GM23338 (cell line): ENCODE data around the gene SMG6. TPM values are rescaled to one million over a fixed set of nuclear protein-coding genes. Genes with fewer than 3 reads are reported as not detected.

Experiments used
- ATAC-seq: fragments of 200-7000 bp; cut with Tn5 transposase; 3 replicates; pipeline ENCODE4 v1.9.1; 2020
- DNase-seq: peaks from one replicate; pipeline ENCODE4 v3.0.0-alpha.2; 2015; ENCODE audit warnings: low spot score
- H2AFZ ChIP-seq: fragments of 200-600 bp; sonication (generic); 2 replicates; pipeline ENCODE4 v1.8.0; 2016; ENCODE audit warnings: antibody characterized with exemption, mild to moderate bottlenecking, moderate library complexity
- H3F3A ChIP-seq: fragments of 200-600 bp; sonication (generic); replicated peaks from 2 replicates; pipeline ENCODE4 v1.8.0; 2017; ENCODE audit warnings: antibody characterized with exemption, mixed run types, low read depth
- H3K27ac ChIP-seq: fragments of 200-600 bp; sonication (generic); 2 replicates; pipeline ENCODE4 v1.6.1; 2016; ENCODE audit warnings: low read depth
- H3K27me3 ChIP-seq: fragments of 200-600 bp; sonication (generic); 2 replicates; pipeline ENCODE4 v1.8.0; 2016; ENCODE audit warnings: mild to moderate bottlenecking, mixed run types, moderate library complexity; ENCODE audit not compliant: insufficient read depth
- H3K36me3 ChIP-seq: fragments of 200-600 bp; sonication (generic); 2 replicates; pipeline ENCODE4 v1.8.0; 2016; ENCODE audit warnings: mild to moderate bottlenecking; ENCODE audit not compliant: insufficient read depth
- H3K4me1 ChIP-seq: fragments of 200-600 bp; sonication (generic); 2 replicates; pipeline ENCODE4 v1.8.0; 2016; ENCODE audit warnings: mild to moderate bottlenecking, moderate library complexity; ENCODE audit not compliant: insufficient read depth
- H3K4me2 ChIP-seq: fragments of 200-600 bp; sonication (generic); 2 replicates; pipeline ENCODE4 v1.7.1; 2017; ENCODE audit warnings: mixed run types
- H3K4me3 ChIP-seq: fragments of 200-600 bp; sonication (generic); 2 replicates; pipeline ENCODE4 v1.6.1; 2016; ENCODE audit warnings: mixed run types
- H3K79me2 ChIP-seq: fragments of 200-600 bp; sonication (generic); replicated peaks from 2 replicates; pipeline ENCODE4 v1.8.0; 2017; ENCODE audit warnings: mild to moderate bottlenecking; ENCODE audit not compliant: insufficient read depth
- H3K9me2 ChIP-seq: fragments of 200-600 bp; sonication (generic); 2 replicates; pipeline ENCODE4 v1.8.0; 2017; ENCODE audit not compliant: insufficient read depth
- H4K20me1 ChIP-seq: fragments of 200-600 bp; sonication (generic); replicated peaks from 2 replicates; pipeline ENCODE4 v1.8.0; 2017; ENCODE audit warnings: mild to moderate bottlenecking; ENCODE audit not compliant: insufficient read depth
- H3K27ac Mint-ChIP-seq: 2 replicates; pipeline ENCODE4 v1.8.0; 2020; ENCODE audit warnings: inconsistent platforms, mild to moderate bottlenecking, moderate library complexity, mixed read lengths
- H3K27me3 Mint-ChIP-seq: 3 replicates; pipeline ENCODE4 v1.8.0; 2022; ENCODE audit warnings: low read depth, mild to moderate bottlenecking, moderate library complexity, mixed read lengths, inconsistent platforms; ENCODE audit not compliant: insufficient read depth, poor library complexity
- H3K36me3 Mint-ChIP-seq: 3 replicates; pipeline ENCODE4 v1.8.0; 2021; ENCODE audit warnings: low read depth, mild to moderate bottlenecking, inconsistent platforms, moderate library complexity, mixed read lengths
- H3K4me1 Mint-ChIP-seq: 3 replicates; pipeline ENCODE4 v1.8.0; 2020; ENCODE audit warnings: mild to moderate bottlenecking, inconsistent platforms, mixed read lengths
- H3K4me3 Mint-ChIP-seq: 3 replicates; pipeline ENCODE4 v1.8.0; 2021; ENCODE audit warnings: moderate library complexity, mild to moderate bottlenecking, inconsistent platforms, mixed read lengths
- H3K9me3 Mint-ChIP-seq: 3 replicates; pipeline ENCODE4 v1.8.0; 2020; ENCODE audit warnings: moderate library complexity, mild to moderate bottlenecking, inconsistent platforms, mixed read lengths
- CREB1 ChIP-seq: fragments of 250-450 bp; sonication (Bioruptor Pico); IDR thresholded peaks from 2 replicates; pipeline ENCODE4 v1.5.0; 2020; ENCODE audit warnings: low read depth, mild to moderate bottlenecking, moderate library complexity
- CTCF ChIP-seq, 2 experiments: fragments of 200-600 bp in 1 of 2; sonication (generic) in 1 of 2; conservative IDR thresholded peaks; 2 replicates each; pipeline versions ENCODE4 v1.5.1 to v1.6.1; 2016 to 2017; ENCODE audit warnings: antibody characterized with exemption in 2 of 2, low read depth in 2 of 2, mild to moderate bottlenecking in 2 of 2, moderate library complexity in 1 of 2
- ETS1 ChIP-seq: IDR thresholded peaks from 2 replicates; pipeline ENCODE4 v1.6.1; 2016; ENCODE audit warnings: antibody characterized with exemption
- EZH2 ChIP-seq: fragments of 200-600 bp; sonication (generic); IDR thresholded peaks from one replicate; pipeline ENCODE4 v1.8.0; 2017; ENCODE audit warnings: antibody characterized with exemption, mild to moderate bottlenecking, low read depth; ENCODE audit not compliant: unreplicated experiment
- EZH2phosphoT487 ChIP-seq: fragments of 200-600 bp; sonication (generic); IDR thresholded peaks from one replicate; pipeline ENCODE4 v1.8.1; 2018; ENCODE audit warnings: antibody characterized with exemption; ENCODE audit not compliant: unreplicated experiment
- JUNB ChIP-seq: IDR thresholded peaks from one replicate; pipeline ENCODE4 v1.6.1; 2016; ENCODE audit warnings: antibody characterized with exemption; ENCODE audit not compliant: unreplicated experiment
- NANOG ChIP-seq: IDR thresholded peaks from 2 replicates; pipeline ENCODE4 v1.6.1; 2016; ENCODE audit warnings: antibody characterized with exemption, borderline replicate concordance
- POLR2AphosphoS5 ChIP-seq: IDR thresholded peaks from 2 replicates; pipeline ENCODE4 v1.6.1; 2016; ENCODE audit warnings: antibody characterized with exemption, low read depth
- REST ChIP-seq: IDR thresholded peaks from one replicate; pipeline ENCODE4 v1.6.1; 2018; ENCODE audit warnings: antibody characterized with exemption; ENCODE audit not compliant: unreplicated experiment
- STAT1 ChIP-seq: IDR thresholded peaks from one replicate; pipeline ENCODE4 v1.6.1; 2016; ENCODE audit warnings: antibody characterized with exemption; ENCODE audit not compliant: unreplicated experiment
- ZNF114 ChIP-seq: fragments of 250-450 bp; sonication (Bioruptor Pico); IDR thresholded peaks from 2 replicates; pipeline ENCODE4 v1.5.0; 2020; ENCODE audit warnings: mild to moderate bottlenecking, moderate library complexity
- ZNF331 ChIP-seq: fragments of 250-450 bp; sonication (Bioruptor Pico); IDR thresholded peaks from 2 replicates; pipeline ENCODE4 v1.5.0; 2020; ENCODE audit warnings: low read depth, mild to moderate bottlenecking, moderate library complexity
- polyA plus RNA-seq: library from polyadenylated mRNA; unstranded; fragments of >200 nt; fragmentation: Nextera tagmentation; extraction: Ambion mirVana; gene quantifications from 2 replicates; pipeline ENCODE4 v1.2.1, GENCODE V29; 2016
- total RNA-seq: library from RNA; depleted of rRNA; stranded (reverse); fragments of >200 nt; shearing (Covaris generic); gene quantifications from 2 replicates; pipeline ENCODE4 v1.2.3, GENCODE V29; 2014

SMG6 gene
- total and polyA plus RNA-seq, 2 experiments from 2014 or later, result 10.4 to 43.1 TPM

GRCh38 chr17:2157675-2158395, 145.8 kb downstream of the SMG6 start:
- no peak overlapping the region for H3K4me3 ChIP-seq
- Mint-ChIP-seq H3K27me3 (peaks cover 5% of the 10 kb centered on the region), H3K9me3 (no peaks in the 10 kb centered on the region), H3K36me3 (0 out of 3 replicates have a peak, but pooled peaks cover 3% of the 10 kb centered on the region), H3K4me1 (no peaks in the 10 kb centered on the region), H3K27ac (no peak overlapping the region), H3K4me3 (no peak overlapping the region)
- no peak for ATAC-seq
- H3K9me2 ChIP-seq, result no peaks in the 10 kb centered on the region
- H3K4me1 ChIP-seq, result no peaks in the 10 kb centered on the region
- no peaks in the 10 kb centered on the region for H4K20me1 ChIP-seq
- DNase-seq, result no peak
- H3K36me3 ChIP-seq, result no peaks in the 10 kb centered on the region
- H2AFZ ChIP-seq, result no peak overlapping the region
- no peaks in the 10 kb centered on the region for H3F3A ChIP-seq
- no peaks in the 10 kb centered on the region for H3K79me2 ChIP-seq
- TF ChIP-seq EZH2phosphoT487, result no peak
- no peak for TF ChIP-seq ZNF331 (CRISPR knock-in tag)
- TF ChIP-seq REST, result no peak
- TF ChIP-seq CREB1, result no peak
- no peak for TF ChIP-seq ETS1
- no peak overlapping the region for H3K27ac ChIP-seq
- H3K27me3 ChIP-seq, result no peaks in the 10 kb centered on the region
- no peak overlapping the region for H3K4me2 ChIP-seq

- H3K4me3 ChIP-seq, result no peak overlapping the region
- ATAC-seq (no peak), DNase-seq (no peak)
- H3K9me2 ChIP-seq, result no peaks in the 10 kb centered on the region
- no peaks in the 10 kb centered on the region for H4K20me1 ChIP-seq
- peaks cover 5% of the 10 kb centered on the region for H3K27me3 Mint-ChIP-seq
- no peaks in the 10 kb centered on the region for H3K79me2 ChIP-seq
- H3K36me3 Mint-ChIP-seq, result 0 out of 3 replicates have a peak, but pooled peaks cover 3% of the 10 kb centered on the region
- H3K27me3 ChIP-seq, result no peaks in the 10 kb centered on the region
- no peaks in the 10 kb centered on the region for H3K36me3 ChIP-seq
- no peaks in the 10 kb centered on the region for H3K4me1 Mint-ChIP-seq
- H3K27ac ChIP-seq, result no peak overlapping the region
- H3K27ac Mint-ChIP-seq, result 0 out of 2 replicates have a peak overlapping the region, but pooled peaks have one; percentile 43
- H3F3A ChIP-seq, result no peaks in the 10 kb centered on the region
- no peak overlapping the region for H3K4me3 Mint-ChIP-seq
- H3K9me3 Mint-ChIP-seq, result no peaks in the 10 kb centered on the region
- no peaks in the 10 kb centered on the region for H3K4me1 ChIP-seq
- no peak overlapping the region for H2AFZ ChIP-seq
- H3K4me2 ChIP-seq, result no peak overlapping the region
- no peak for TF ChIP-seq CREB1
- no peak for TF ChIP-seq STAT1
- no peak for TF ChIP-seq ZNF331 (CRISPR knock-in tag)
- TF ChIP-seq CTCF (conservative IDR thresholded peaks at IDR 0.05; ENCODE audit: low read depth in 2 of 2), result no peak
- no peak for TF ChIP-seq POLR2AphosphoS5
- TF ChIP-seq JUNB, result no peak
- TF ChIP-seq NANOG, result no peak
- no peak for TF ChIP-seq ZNF114
- no peak for TF ChIP-seq REST
- TF ChIP-seq EZH2, result no peak
Observed at GRCh38 chr17:2157081-2157480, 146.5 kb downstream of the SMG6 start.
